Activated CD4-positive, alpha-beta T cell treated with anti-CD3 and anti-CD28 coated beads, Interleukin-2, amount 50 U/mL, for 4 hours (primary cell): ENCODE results near the gene PYDC1.
"Not testable (repeated sequence)": the region's sequence is repeated elsewhere in the genome, so short reads cannot be mapped to it uniquely, and the experiment has no call there.

Experiments used
- DNase-seq, 2 experiments: peaks; one replicate each; pipeline ENCODE4 v3.0.0-alpha.2; 2020

Gene PYDC1

GRCh38 chr16:31216422-31217135 lies at the start of gene PYDC1:
Gene PYDC1, minus strand, starts transcription at chr16:31217135. Its CDS starts 107 bp downstream, at chr16:31217028.
- DNase-seq = no peak

GRCh38 chr16:31265329-31266245 lies 48.7 kb upstream of the PYDC1 start:
- peak; percentile 56 to 64 for DNase-seq

GRCh38 chr16:31262084-31262483 lies 45.1 kb upstream of the PYDC1 start:
- no peak for DNase-seq

- DNase-seq = no peak
These were observed 43.4 kb upstream of the PYDC1 start for GRCh38 chr16:31260136-31260931.

GRCh38 chr16:31258366-31258765 lies 41.4 kb upstream of the PYDC1 start:
- DNase-seq = no peak

GRCh38 chr16:31256466-31256865 lies 39.5 kb upstream of the PYDC1 start:
- DNase-seq = no peak

- DNase-seq = no peak
These were observed 36.7 kb upstream of the PYDC1 start for GRCh38 chr16:31253642-31254045.

GRCh38 chr16:31251435-31251834 lies 34.5 kb upstream of the PYDC1 start:
- no peak for DNase-seq

- no peak for DNase-seq
These were observed 33.9 kb upstream of the PYDC1 start for GRCh38 chr16:31250782-31251384.

GRCh38 chr16:31248344-31248743 lies 31.4 kb upstream of the PYDC1 start:
- DNase-seq = no peak

GRCh38 chr16:31246296-31246695 lies 29.4 kb upstream of the PYDC1 start:
- no peak for DNase-seq

GRCh38 chr16:31245598-31245997 lies 28.7 kb upstream of the PYDC1 start:
- not testable (repeated sequence) for DNase-seq

- no peak for DNase-seq
These were observed 27.1 kb upstream of the PYDC1 start for GRCh38 chr16:31243734-31244670.

- no peak for DNase-seq
These were observed 25.3 kb upstream of the PYDC1 start for GRCh38 chr16:31242206-31242605.

GRCh38 chr16:31238041-31238440 lies 21.1 kb upstream of the PYDC1 start:
- DNase-seq = no peak

GRCh38 chr16:31229501-31229900 lies 12.6 kb upstream of the PYDC1 start:
- no peak for DNase-seq

- DNase-seq = no peak
These were observed 11.3 kb upstream of the PYDC1 start for GRCh38 chr16:31228206-31228605.

GRCh38 chr16:31225193-31225592 lies 8.3 kb upstream of the PYDC1 start:
- DNase-seq = no peak

- no peak for DNase-seq
These were observed 7.4 kb upstream of the PYDC1 start for GRCh38 chr16:31224092-31224955.

- no peak for DNase-seq
These were observed 6.1 kb upstream of the PYDC1 start for GRCh38 chr16:31223044-31223443.
